GM12872 (cell line): ENCODE data around the gene C8A.

ENCODE experiments used
- TF ChIP-seq, protein P1 (sequence below): IDR thresholded peaks from 3 replicates; pipeline ENCODE4 v1.5.1; 2011; ENCODE audit warnings: low read depth, mild to moderate bottlenecking, low read length, moderate library complexity; ENCODE audit not compliant: insufficient read depth

C8A gene

DNA sequence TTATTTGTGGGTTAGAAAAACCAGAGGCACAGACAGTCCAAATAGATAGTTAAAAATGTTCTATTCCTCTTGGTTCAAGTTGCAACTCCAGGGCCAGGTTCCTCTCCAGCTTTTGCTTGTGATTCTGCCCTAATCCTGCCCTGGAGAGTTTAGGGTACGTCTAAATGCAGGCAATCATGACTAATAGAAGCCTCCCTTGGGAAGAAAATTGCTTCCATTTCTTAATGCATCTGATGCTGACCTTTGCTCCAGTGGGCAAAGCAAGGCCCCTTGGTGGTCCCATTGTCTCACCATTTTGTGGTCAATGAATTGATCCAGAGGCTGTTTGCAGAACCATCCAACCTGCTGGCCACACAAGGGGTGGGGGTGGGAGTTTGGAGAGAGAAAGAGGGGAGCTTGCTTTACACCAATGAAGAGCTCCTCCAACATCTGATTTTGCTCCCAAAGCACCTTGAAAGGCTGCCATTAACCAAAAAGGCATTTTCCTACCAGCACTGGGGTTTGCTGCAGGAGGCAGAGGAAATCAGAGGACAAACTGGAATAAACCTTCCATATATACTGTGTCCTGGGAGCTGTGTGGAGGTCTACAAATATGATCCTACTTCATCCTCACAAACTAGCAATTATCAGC, 79.9 kb downstream of the C8A start:
- TF ChIP-seq, protein P1, sequence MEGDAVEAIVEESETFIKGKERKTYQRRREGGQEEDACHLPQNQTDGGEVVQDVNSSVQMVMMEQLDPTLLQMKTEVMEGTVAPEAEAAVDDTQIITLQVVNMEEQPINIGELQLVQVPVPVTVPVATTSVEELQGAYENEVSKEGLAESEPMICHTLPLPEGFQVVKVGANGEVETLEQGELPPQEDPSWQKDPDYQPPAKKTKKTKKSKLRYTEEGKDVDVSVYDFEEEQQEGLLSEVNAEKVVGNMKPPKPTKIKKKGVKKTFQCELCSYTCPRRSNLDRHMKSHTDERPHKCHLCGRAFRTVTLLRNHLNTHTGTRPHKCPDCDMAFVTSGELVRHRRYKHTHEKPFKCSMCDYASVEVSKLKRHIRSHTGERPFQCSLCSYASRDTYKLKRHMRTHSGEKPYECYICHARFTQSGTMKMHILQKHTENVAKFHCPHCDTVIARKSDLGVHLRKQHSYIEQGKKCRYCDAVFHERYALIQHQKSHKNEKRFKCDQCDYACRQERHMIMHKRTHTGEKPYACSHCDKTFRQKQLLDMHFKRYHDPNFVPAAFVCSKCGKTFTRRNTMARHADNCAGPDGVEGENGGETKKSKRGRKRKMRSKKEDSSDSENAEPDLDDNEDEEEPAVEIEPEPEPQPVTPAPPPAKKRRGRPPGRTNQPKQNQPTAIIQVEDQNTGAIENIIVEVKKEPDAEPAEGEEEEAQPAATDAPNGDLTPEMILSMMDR = no peak

- TF ChIP-seq, protein P1 = no peak
Measured at GRCh38 chr1:56938646-56939045, 84.0 kb downstream of the C8A start.

DNA sequence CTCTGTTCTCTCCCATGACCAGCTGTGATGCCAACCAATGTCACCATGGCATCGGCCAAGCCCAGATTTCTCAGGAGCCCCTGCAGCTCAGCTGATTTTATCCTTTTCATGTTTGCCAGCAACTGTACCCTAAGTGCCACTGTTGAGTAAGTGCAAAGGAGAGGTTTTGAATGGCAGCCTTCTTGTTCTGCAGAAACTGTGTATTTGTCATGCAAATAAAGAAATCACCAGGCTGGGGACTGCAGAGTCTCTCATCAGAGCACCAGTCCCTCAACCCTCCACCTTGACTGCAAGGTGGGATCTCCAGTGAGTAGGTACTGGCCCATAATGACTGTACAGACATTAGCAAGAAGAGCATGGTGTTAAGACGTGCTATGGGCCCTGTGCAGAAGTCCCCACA, 84.6 kb downstream of the C8A start:
- TF ChIP-seq, protein P1 = no peak

- TF ChIP-seq, protein P1 = no peak
Measured at GRCh38 chr1:56940039-56940438, 85.4 kb downstream of the C8A start.

GRCh38 chr1:56948403-56949023, 93.9 kb downstream of the C8A start:
- TF ChIP-seq, protein P1 = no peak

DNA sequence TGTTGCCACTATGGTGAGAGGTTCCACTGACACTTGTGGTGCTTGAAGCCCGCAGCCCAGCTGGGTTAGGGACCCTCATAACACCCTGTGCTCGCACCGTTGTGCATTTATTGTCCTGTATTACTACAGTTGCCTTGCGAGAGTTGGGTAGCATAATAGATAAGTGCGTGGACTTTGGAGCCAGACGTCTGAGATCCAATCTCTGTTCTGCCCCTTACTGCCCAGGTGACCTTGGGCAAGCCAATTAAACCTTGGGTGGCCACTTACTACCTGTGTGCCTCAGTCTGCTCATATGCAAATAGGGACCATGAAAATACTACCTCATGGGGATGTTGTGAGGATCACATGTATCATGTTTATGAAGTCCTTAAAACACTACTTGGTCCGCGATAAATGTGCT, 97.9 kb downstream of the C8A start:
- TF ChIP-seq, protein P1 = no peak

- TF ChIP-seq, protein P1 = no peak
Measured at GRCh38 chr1:56953386-56953785, 98.8 kb downstream of the C8A start.

DNA sequence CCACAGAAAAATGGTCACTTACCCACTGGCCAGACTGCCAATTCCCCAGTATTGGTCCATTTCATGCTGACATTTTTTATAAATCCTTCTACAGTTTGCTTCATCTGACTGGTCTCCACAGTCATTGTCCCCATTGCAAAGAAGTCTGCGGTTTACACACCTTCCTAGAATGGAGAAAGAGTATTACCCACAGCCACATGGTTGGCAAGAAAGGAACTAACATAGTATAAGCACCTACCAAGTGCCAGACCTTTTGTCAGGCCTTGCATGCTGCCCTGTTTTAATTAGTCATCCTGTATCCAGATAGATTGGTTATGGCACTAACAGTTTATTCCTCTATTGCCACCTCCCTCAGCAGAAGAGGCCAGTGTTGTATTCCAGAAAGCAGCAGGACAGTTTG, 100.1 kb downstream of the C8A start:
- TF ChIP-seq, protein P1 = no peak
